Epidermal melanocyte (primary cell): ENCODE results near the gene MON2.
"Not testable (repeated sequence)": the region's sequence is repeated elsewhere in the genome, so short reads cannot be mapped to it uniquely, and the experiment has no call there.

Experiments
- DNase-seq: peaks from one replicate; pipeline ENCODE4 v3.0.0; 2011; ENCODE audit warnings: low spot score; ENCODE audit not compliant: insufficient read length

Gene MON2

DNA sequence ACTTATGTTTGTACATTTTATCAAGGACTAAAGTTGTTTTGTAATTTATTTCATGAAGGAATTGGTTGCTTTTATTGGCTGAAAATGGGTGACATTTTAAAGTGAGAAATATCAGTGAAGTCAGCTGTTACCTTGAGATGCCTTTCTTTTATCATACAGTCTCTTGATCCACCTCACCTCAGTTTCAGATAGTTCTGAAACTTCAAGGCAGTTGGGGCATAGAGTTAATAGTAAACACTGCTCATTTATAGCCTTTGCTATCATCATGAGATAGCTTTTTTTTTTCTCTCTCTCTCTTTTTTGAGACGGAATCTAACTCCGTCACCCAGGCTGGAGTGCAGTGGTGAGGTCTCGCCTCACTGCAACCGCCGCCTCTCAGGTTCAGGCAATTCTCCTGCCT is 76.7 kb downstream of the MON2 start:
- DNase-seq = no peak

DNA sequence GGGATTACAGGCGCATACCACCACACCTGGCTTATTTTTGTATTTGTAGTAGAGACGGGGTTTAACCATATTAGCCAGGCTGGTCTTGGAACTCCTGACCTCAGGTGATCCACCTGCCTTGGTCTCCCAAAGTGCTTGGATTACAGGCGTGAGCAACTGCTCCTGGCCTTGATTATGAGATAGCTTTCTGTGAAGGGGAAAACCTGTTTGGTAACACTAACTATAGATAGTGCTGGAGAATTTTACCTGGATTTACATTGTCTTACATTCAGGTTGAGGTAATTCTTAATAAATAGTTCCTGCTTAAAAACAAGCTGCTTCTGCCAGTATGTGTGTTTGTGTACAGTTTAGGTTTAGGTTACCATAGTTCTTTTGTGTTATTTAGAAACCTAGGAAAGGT is 77.1 kb downstream of the MON2 start:
- DNase-seq = no peak

DNA sequence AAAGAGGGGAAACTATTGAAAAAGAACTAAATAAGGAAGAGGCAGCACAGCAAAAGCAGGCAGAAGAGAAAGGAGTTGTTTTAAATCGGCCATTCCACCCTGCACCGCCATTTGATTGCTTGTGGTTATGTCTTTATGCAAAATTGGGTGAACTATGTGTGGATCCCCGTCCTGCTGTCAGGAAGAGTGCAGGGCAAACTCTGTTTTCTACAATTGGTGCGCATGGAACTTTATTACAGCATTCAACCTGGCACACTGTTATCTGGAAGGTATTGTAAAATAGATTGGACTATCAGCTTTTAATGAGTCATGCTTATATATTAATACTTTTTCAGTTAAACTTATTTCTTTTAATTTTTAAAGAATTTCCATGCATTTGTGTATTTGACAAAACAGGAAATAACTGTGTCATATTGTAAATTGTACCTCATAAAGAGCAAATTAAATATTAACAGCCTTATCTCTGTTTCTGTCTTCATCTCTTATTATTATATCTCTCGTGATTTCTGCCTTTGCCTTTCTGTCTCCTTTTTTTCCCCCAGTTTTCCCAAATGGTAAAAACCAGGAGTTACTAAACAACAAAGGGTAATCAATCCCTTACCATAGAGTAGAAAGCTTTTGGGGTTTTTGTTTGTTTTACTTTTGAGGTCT is 86.4 kb downstream of the MON2 start:
- no peak for DNase-seq

DNA sequence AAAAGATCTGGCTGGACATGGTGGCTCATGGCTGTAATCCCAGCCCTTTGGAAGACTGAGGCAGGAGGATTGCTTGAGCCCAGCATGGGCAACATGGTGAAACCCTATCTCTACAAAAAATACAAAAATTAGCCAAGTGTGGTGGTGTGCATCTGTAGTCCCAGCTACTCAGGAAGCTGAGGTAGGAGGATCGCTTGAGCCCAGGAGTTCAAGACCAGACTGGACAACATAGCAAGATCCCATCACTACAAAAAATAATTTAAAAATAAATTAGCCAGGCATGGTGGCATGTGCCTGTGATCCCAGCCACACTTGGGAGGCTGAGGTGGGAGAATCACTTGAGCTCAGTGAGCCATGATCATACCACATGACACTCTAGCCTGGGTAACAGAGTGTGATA is 92.7 kb downstream of the MON2 start:
- not testable (repeated sequence) for DNase-seq

GRCh38 chr12:62562846-62563245 is 96.2 kb downstream of the MON2 start:
- DNase-seq = no peak

DNA sequence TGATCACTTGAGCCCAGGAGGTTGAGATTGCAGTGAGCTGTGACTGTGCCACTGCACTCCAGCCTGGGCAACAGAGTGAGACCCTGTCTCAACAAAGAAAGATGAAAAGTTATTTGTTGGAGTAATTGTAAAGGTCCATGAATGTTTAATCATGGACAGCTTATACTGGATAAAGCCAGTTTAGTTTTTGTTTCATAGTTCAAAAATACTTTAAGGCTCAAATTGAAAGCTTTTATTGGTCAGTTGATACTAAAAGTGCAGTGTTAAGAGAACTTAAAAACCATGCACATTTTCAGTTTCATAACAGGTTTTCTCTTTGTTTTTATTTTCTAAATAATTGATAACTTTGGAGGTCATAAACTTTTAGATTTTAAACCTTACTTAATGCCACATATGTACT is 108.4 kb downstream of the MON2 start:
- no peak for DNase-seq

- DNase-seq = no peak
Measured at GRCh38 chr12:62576503-62576902, 109.9 kb downstream of the MON2 start.

GRCh38 chr12:62578726-62579125 is 112.1 kb downstream of the MON2 start:
- DNase-seq = no peak

DNA sequence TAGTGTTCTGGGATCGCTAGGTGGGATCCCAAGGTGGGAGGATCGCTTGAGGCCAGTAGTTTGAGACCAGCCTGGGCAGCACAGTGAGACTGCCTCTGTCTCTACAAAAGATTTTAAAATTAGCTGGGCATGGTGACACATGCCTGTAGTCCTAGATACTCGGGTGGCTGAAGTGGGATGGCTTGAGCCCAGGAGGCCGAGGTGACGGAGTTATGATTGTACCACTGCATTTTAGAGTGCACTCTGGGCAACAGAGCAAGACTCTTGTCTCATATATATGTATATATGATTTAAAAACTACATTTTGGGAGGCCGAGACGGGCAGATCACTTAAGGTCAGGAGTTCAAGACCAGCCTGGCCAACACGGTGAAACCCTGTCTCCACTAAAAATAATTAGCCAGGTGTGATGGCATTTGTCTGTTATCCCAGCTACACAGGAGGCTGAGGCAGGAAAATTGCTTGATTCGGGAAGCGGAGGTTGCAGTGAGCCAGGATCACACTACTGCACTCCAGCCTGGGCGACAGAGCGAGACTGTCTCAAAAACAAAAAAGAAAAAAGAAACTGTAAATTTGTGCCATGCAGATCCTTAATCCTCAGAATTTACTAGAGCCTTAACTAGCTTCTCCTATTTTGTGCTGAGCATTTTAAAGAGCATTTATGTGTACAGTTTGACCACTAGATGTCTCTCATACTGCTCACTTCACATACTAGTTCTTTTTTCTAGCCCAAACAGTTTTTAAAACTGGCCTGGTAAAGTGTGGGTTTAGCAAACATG is 114.8 kb downstream of the MON2 start:
- peak; percentile 53 for DNase-seq

- DNase-seq = no peak
Measured at GRCh38 chr12:62582065-62582366, 115.4 kb downstream of the MON2 start.

DNA sequence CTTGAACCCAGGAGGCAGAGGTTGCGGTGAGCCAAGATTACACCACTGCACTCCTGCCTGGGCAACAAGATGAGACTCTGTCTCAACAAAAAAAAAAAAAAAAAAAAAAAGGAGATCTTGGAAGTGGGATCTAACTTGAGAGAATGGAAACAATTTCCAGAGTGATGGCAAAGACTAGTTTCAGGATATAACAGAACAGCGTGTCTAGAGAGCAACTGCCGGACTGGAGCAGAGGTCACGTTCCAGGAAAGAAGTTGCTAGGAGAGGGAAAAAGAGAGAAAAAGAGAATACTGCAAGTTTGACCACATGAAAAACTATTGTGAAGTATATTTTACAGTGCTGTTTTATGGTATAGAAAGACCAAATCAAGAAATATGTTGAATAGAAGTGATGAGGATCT is 118.0 kb downstream of the MON2 start:
- no peak for DNase-seq

DNA sequence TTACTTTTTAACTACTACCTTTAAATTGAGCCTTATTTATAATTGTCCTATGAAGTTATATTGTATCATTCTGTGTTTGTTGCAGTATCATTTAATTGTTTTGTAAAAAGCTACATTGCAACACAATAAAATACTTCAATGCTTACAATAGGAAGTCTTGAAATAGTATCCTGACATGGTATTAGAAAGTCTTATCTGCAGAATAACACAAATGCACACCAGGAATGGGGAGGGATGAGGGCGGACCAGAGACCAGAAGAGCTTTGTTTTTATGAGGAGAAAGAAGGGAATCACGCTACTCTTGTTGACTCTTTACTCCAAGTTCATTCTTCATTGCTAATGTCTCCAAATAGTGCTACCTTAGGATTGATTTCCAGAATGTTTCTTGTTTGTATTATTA is 120.2 kb downstream of the MON2 start:
- no peak for DNase-seq

- no peak for DNase-seq
Measured at GRCh38 chr12:62588916-62589315, 122.3 kb downstream of the MON2 start.

GRCh38 chr12:62597253-62597652 is 130.6 kb downstream of the MON2 start:
- DNase-seq = no peak

DNA sequence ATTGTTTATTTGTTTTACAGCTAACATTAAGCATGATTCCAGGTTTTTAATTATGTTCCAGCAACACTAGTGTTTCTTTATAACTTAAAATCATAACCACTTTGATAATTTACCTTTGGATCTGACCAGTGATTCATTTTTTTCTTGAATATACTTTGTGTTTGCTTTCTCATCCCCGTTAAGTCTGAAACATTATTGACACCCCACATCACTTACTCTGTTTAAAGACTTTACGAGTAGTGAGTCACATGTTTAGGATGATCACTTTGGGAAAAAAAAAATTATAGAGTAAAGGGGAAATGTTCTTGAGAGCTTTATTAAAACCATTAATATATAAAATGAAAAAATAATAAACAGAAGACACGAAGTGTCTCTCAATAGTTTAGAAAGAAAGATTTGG is 132.2 kb downstream of the MON2 start:
- DNase-seq = no peak

DNA sequence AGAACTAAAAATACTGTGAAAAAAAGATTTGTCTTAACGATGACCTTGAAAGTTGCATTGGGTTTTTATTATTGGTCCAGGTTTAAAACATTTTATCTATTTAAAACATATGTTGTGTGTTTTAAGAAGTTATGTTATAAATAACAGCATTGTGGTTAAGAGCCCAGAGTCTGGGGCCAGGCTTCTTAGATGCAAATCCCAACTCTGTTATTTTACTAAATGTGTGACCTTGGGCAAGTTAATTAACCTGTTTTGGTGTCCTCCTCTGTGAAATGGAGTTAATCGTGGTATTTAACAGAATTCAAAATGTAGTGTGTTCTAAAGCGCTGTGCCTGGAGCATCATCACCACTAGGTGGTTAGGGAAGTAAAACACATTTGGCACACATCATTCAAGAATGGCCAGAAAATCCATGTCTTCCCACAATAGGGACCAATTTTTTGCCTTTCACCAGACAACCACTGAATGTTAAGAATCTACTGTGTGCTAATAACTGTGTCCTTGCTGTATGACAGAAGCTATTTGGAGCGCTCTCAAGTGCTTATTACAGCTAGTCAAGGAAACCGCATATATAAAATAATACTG is 133.3 kb downstream of the MON2 start:
- DNase-seq = no peak

DNA sequence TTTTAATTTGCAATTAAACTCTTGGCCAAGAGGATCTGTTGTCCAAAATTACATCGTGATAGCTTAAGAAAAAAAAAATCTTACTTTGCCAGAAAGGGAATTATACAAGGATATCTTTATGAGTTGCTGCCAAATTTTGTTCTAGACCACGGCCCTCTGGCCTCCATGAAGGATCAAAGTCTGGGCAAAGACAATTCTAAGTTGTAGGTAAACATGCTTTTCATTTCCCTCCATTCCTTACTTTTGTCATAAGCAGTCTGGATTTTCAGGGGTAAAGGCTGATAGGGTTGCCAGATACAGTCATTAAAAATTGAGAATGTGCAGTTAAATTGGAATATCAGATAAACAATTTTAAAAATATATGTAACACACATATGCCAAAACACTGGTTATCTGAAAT is 135.1 kb downstream of the MON2 start:
- no peak for DNase-seq

GRCh38 chr12:62602255-62603060 is 135.8 kb downstream of the MON2 start:
- peak; percentile 45 for DNase-seq

GRCh38 chr12:62603061-62603810 is 136.6 kb downstream of the MON2 start:
- peak; percentile 66 for DNase-seq

- no peak for DNase-seq
Measured at GRCh38 chr12:62603811-62604098, 137.1 kb downstream of the MON2 start.

GRCh38 chr12:62604373-62604772 is 137.7 kb downstream of the MON2 start:
- DNase-seq = no peak

DNA sequence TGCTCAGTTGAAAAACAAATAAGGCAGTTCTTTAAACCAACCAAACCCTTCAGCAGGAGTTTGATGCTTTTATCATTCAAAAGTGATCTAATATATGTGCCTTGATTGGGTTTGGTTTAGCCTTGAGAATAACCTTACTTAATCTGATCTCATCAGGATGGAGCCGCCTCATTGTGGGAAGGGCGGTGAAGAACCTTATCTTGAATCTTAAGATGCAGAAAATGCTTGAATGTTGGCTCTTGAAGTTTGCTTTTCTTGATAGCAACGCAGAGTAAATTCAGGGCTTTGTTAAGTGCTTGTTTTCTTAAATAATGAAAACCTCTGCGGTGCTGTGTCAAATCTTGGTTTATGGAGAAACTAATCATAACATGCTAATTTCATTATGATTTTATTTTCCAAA is 138.2 kb downstream of the MON2 start:
- DNase-seq = no peak
